GM12891 (cell line): ENCODE data around the gene STXBP3.

Experiments used
- PAX5 ChIP-seq: IDR thresholded peaks from 2 replicates; pipeline ENCODE4 v1.6.1; 2011; ENCODE audit warnings: low read length, moderate library complexity, mild to moderate bottlenecking; ENCODE audit not compliant: insufficient read depth, severe bottlenecking
- POLR2A ChIP-seq: IDR thresholded peaks from 2 replicates; pipeline ENCODE4 v1.6.1; 2011; ENCODE audit warnings: low read depth, low read length, control low read depth
- POLR2AphosphoS5 ChIP-seq: IDR thresholded peaks from 2 replicates; pipeline ENCODE4 v1.6.1; 2011; ENCODE audit warnings: low read depth, low read length, control low read depth
- POU2F2 ChIP-seq: IDR thresholded peaks from 2 replicates; pipeline ENCODE4 v1.6.1; 2011; ENCODE audit warnings: low read depth, mild to moderate bottlenecking, control low read depth, low read length, moderate library complexity
- SPI1 ChIP-seq: IDR thresholded peaks from 2 replicates; pipeline ENCODE4 v1.6.1; 2011; ENCODE audit warnings: low read depth, low read length, control low read depth
- TAF1 ChIP-seq: IDR thresholded peaks from 2 replicates; pipeline ENCODE4 v1.6.1; 2011; ENCODE audit warnings: low read depth, low read length, control low read depth

GRCh38 chr1:108814343-108815125 is 68.1 kb downstream of the STXBP3 start:
- TF ChIP-seq POLR2A = no peak
- TF ChIP-seq TAF1 = no peak
- no peak for TF ChIP-seq POLR2AphosphoS5
- no peak for TF ChIP-seq SPI1
- no peak for TF ChIP-seq PAX5
- no peak for TF ChIP-seq POU2F2
